CD1c-positive myeloid dendritic cell (primary cell): Measurements from ENCODE around the gene LIPK.
A peak's percentile ranks its signal among the peaks of the same experiment; 100 is the strongest.

Source experiments
- DNase-seq: peaks from one replicate; pipeline ENCODE4 v3.0.0-alpha.2; 2016; ENCODE audit errors: extremely low spot score

LIPK gene

DNA sequence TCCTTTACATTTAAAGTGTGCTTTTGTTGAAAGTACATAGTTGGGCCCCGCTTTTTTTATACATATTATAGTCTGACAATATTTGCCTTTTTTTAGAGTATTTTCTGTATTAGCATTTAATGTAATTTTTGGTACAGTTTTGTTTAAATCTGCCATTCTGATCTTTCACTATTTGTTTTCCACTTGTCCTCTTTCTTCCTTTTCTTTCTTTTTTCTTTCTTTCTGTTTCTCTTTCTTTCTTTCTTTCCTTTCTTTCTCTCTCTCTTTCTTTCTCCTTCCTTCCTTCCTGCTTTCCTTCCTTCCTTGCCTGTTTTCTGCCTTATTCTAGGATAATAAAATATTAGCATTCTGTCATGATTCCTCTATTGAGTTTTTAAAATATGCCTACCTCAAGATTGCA, 9.5 kb downstream of the LIPK start:
- DNase-seq, result no peak

DNA sequence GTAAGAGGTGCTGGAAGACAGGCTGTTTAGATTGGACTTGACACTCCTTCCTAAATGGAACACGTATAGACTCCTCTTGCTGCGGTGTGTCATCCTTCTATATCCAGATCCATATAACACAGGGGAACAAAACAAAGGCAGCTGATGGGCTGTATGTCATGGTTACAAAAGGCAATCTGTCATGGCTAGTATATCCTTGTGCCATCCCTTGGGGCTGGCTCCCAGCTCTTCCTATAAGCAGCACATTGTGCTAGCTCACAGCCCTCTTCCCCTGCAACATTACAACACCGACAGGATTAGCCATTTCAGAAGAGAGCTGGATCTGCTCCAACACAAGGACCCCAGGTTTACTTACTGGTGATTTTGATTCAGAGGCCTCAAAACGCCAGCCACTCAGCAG, 15.3 kb downstream of the LIPK start:
- no peak for DNase-seq

DNA sequence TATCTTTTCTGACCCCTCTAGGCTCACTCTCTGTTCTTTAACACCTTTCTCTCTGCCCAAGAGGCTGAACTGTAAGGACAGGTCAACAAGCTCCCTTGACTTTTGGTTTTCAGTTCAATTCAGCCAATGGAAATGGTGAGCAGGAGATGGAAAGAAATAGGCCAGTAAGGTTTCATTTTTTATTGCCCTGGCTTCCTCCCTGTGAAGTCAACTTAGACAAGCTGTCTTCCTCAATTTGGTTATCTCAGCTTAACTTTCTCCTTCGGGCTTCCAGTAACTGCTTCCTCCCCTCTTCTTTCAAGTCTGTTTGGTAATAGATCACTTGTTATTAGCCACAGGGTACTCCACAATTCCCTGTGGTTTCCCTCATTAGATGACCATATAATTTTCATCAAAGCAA, 19.7 kb downstream of the LIPK start:
- peak; percentile 5 for DNase-seq

DNA sequence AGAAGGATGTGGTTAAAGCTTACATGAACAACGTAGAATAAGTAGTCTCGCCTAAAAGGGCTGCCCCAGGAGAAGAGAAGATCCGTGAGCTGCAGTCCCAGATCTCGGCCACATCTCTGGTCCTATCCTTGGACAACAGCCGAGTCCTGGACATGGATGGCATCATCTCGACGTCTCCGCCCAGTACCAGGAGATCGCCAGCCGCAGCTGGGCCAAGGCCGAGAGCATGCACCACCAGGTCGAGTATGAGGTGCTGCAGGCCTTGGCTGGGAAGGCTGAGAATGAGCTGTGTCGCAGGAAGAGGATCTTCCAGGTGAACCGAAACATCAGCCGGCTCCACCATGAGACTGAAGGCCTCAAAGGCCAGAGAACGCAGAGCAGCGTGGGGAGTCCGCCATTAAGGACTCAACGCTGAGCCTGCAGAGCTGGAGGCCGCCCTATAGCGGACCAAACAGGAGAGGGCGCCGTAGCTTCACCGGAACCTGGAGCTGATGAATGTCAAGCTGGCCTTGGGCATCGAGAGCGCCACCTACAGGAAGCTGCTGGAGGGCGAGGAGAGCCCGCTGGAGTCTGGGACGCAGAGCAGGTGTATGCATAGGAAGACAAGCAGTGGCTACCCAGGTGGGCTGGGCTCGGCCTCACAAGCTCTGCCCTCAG, 22.2 kb downstream of the LIPK start:
- peak; percentile 41 for DNase-seq

DNA sequence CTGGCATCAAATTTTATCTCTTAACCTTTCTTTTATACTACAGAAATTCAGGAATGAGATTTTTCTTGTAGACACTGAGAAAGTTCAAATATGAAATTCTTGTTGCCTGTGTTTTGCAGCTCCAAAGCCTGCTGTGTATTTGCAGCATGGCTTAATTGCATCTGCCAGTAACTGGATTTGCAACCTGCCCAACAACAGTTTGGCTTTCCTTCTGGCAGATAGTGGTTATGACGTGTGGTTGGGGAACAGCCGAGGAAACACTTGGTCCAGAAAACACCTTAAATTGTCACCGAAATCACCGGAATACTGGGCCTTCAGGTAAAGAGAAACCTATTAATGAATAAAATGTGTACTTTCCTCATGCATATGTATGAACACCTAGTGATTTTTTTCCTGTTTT, 24.8 kb downstream of the LIPK start:
- DNase-seq, result no peak

DNA sequence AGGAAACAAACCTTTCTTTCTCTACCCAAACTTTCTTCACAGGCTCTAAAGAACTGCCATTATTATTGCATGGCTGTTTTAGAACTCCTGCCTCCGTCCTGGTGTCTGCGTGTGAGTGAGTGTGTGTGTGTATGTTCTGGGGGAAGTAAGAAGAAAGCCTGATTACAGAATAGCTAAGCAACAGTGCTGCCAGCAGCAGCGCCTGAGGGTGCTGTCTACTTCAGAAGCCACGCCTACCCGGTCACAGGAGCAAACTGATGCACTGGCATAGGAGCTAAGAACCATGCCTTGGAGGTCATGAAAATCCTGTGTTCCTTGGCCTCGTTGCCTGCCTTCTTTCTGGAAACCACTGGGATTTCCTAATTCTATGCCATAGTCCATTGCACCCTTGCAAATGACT, 25.2 kb downstream of the LIPK start:
- DNase-seq, result peak; percentile 56

DNA sequence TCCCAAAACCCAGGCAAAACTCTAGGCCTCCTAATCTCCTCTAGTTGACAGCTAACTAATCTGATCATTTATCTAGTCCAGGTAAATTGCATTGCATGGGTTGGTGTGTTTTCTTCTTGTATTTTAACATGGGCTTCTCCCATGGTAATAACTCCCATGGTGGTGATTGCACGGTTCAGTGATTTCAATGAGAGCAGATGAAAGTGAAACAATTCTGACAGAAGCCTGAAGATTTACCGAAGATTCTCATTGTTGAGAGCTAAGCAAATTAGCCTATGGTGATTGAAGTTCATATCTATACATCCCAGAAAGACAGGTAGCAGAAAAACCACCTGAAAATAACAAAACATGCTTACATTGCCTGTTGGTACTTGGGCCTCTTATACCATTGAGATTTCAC, 27.2 kb downstream of the LIPK start:
- no peak for DNase-seq

DNA sequence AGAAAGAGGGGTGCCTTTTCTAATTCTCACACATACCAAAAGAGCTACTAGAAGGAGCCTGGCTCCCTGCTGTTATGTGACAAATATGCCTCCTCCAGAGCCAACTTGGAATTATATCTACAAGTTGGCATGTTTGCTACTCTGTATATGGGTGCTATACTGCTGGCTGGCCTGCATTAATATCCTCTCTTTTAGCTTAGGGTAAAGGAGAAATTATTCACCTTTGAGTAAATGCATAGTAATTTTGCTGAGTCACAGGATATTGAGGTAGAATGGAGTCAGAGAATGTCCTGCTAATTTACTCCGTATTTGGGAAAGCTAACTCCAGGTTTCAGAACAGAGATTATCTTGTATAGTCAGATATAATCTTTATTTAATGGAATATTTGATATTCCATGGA, 29.6 kb downstream of the LIPK start:
- DNase-seq, result no peak

DNA sequence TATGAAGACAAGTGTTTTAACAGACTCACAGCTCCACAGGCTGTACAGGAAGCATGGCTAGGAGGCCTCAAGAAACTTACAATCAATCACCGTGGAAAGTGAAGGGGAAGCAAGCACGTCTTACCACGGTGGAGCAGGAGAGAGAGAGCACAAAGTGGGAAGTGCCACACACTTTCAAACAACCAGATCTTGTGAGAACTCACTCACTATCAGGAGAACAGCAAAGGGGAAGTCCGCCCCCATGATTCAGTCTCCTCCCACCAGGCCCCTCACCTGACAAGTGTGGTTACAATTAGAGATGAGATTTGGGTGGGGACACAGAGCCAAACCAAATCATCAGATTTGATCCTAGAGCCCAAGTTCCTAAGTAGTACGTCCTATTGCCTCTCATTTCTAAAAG, 35.9 kb downstream of the LIPK start:
- DNase-seq, result peak; percentile 47

DNA sequence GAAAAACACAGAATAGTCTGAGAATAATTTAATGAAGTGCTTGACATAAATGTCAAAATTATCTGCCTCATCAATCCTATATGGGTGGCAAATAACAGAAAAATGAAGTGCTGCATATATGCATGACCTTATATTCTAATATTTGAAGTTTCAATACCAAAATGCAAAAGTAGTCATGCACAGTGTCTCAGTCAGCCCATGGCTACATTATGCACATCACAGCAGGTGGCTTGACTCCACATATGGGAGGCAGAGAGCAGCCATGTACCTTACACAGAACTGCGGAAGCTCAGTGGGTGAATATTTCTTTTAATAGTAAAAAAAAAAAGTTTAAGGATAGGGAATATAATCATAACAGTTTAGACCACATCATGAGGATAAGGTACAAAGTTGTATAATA, 36.4 kb downstream of the LIPK start:
- DNase-seq, result no peak

DNA sequence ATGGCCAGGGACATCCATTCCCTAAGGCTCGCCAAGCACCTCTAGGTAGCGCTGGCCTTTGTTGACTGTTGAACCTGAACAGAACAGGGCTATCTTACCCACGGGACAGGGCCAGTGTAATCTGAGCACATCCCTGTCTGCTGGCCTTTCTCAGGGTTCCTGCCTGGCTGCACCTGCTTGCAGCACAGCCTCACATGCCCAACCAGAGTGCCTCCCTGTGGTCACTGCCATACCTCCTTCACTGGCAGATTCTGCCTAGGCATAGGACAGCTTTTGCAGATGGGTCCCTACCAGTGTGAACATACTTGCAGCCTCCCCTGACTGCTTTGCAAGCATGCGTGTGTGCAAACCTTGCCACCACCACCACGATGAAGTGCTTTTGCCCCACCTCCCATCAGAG, 38.0 kb downstream of the LIPK start:
- DNase-seq, result no peak

DNA sequence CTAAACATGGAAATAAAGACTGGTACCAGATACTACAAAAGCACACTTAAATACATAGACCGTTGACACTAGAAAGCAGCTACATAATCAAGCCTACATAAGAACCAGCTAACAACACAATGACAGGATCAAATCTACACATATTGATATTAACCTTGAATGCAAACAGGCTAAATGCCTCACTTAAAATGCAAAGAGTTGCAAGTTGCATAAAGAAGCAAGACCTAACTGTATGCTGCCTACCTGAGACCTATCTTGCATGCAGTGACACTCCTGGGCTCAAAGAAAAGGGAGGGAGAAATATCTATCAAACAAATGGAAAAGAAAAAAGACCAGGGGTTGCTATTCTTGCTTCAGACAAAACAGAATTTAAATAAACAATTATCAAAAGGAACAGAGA, 39.6 kb downstream of the LIPK start:
- no peak for DNase-seq

DNA sequence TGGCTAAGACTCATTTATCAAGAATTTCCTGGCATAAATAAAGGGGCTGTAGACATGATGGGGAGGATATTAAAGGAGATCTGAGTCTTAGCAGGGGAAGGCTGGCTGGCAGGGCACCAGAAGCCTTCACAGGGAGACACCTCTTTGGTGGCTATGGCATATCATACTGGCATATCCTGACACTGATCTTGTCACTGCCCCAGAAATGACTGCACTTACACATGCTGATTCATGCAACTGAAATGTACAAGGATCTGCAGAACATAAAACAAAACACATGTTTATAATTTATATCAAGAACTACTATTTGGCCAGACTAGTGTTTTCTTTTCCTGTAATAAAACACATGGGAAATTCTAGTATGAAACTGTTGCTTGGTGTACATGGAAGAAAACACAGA, 48.2 kb downstream of the LIPK start:
- no peak for DNase-seq

DNA sequence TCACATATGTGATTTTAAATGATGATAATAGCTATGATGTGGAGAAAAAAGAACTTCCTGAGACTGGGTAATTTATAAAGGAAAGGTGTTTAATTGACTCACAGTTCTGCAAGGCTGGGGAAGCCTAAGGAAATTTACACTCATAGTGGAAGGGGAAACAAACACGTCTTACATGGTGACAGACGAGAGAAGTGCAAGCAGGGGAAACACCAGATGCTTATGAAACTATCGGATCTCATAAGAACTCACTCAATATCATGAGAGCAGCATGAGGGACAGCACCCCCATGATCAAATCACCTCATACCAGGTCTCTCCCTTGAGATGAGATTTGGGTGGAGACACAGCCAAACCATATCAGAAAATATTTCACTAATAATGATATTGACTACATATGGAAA, 49.7 kb downstream of the LIPK start:
- peak; percentile 38 for DNase-seq

DNA sequence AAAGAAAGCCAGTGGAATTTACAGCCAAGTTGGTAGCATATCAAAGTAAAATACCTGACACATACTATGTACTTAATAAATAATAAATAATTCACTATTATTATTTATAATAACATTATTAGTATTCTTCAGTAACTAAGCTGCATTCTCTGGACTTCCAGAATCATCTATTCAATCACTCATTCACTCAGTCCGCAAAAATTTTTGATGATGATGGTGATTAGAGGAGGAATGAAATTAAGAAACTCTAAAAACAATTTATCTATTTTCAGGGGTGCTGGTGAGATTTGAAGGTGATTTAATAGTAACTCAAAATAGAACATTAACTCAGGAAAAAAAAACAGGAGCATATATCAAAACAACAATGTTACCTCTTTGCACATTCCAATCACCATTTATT, 50.6 kb downstream of the LIPK start:
- DNase-seq, result no peak

DNA sequence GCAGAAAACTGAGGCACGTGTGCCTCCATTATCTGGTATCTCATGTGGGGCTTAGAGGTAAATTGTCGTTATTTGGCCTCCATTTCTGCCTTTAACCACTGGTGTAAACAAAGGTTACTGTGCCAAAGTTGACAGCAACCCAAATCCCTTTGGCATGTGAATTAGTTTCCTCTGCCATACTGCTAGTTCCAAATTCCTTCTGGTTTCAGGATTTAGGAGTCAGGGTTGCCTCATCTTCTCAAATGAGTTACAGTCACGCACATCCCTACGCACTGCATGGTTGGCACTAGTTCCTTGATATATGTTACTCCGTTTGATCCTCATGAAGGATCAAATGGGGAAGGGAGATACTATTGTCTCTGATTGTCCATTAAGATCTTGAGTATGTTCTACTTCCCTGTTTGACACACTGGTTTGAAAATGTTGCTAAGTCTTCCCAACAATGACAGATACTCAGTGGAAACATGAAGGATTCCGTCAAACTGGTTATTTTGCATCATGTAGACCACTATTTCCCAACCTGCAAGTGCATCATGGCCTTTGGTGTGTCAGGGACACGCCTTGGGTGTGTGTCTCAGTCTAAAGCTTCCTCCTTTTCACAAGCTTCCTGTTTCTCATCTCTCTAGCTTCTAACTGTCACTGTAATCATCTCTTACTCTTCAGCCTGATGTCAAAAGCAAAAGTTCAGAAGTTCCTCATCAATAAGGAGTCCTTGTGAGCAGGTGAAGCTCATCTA, 53.5 kb downstream of the LIPK start, which contains the start of gene LIPN:
Gene LIPN (plus strand): TSS at position 655 of the 736 bp plus-strand sequence. CDS start 1,386 bp downstream, outside the sequence.
- peak; percentile 93 for DNase-seq

DNA sequence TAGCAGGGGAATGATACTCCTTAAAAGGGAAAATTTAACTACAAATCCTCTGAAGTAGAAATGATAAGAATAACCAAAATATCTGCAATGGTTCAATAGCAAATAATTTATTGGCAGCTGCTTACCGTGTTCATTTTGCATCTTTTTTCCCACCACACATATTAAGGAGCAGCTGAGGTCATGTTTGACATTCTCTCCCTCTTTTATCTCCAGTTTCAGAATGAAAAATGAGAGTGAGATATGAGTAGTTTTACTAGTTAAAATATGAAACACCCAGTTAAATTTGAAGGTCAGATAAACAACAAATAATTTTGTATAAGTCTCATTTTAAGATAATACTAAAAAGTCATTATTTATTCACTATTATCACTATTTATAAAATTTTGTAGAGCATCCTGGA, 56.9 kb downstream of the LIPK start:
- DNase-seq, result no peak

DNA sequence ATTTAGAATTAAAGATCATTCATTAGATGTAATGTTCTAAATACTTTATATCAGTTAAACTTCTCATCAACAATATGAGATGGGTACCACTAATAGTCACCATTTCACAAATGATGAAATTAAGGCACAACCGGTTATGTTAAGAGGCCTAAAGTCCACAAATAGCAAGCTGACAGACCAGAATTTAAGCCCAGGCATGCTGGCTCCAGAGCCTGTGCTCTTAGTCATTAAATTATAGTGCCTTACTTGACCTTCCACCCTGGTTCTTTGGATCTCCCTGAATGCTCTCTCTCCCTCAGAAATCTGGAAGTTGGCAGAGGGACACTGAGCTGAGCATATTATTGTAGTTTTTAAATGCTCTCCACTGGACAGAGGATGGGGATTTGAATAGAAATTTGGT, 57.4 kb downstream of the LIPK start:
- no peak for DNase-seq

DNA sequence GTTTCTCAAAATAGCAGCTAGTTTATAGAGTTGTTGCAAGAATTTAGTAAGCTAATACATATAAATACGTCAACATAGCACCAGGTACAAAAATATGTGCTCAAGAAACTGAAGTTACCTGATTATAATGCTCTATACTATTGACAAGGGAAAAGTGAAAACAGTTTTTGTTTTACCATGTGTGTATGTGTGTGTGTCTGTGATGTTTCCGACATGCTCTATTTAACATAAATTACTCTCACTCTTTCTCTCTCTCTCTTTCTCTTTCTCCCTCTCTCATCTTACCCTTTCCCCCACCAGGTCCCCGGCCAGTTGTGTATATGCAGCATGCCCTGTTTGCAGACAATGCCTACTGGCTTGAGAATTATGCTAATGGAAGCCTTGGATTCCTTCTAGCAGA, 58.1 kb downstream of the LIPK start:
- DNase-seq, result no peak

DNA sequence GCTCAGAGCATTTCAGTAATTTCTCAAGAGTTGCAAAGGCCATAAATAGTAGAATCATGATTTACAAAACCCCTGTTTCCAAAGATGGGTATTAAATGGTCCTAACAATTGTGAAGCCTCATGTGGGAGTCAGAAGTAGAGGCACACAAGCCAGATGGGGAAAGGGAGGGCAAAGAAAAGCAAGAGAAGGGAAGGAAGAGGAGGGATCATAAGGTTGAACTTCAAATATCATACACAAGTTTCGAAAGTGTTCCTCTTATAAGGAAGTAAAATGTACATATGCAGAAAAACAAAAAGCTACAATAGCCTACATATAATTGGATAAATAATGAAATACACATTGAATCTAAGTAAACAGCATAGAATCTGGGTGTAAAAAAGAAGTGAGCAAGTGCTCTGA, 59.8 kb downstream of the LIPK start:
- DNase-seq, result peak; percentile 30

DNA sequence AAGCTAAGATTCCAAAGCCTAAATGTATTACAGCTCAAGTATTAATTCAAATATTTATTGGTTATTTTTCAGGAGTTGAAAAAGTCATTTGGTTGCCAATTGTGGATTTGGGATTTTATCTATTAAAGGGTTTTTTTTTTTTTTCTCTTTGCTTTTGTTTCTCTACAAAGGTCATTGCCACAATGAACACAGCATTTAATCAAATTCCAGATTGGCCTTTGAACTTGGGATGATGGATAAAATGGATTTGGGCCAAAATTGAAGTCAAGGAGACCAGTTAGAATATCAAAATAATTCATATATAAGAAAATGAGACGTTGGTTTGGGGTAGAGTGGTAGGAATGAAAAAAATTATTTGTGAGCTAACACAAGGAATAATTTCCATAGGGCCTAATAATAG, 63.3 kb downstream of the LIPK start:
- no peak for DNase-seq

DNA sequence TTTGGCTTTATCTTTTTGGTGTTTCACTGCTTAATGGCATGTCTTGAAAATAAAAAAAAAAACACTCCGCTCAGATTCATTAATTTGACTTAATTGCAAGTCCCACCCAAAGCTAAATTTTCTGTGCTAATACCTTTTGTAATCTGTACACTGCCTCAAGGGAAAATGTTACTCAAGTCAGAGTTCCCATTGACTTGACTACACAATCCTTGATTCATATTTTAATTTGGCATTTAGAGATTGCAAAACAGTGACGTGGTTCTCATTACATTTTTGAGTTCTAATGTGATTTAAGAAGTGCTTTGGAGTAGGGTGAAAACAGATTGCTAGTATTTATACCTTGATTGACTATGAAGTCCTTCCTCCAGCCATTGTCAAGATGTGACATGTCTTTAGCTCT, 75.2 kb downstream of the LIPK start:
- no peak for DNase-seq

DNA sequence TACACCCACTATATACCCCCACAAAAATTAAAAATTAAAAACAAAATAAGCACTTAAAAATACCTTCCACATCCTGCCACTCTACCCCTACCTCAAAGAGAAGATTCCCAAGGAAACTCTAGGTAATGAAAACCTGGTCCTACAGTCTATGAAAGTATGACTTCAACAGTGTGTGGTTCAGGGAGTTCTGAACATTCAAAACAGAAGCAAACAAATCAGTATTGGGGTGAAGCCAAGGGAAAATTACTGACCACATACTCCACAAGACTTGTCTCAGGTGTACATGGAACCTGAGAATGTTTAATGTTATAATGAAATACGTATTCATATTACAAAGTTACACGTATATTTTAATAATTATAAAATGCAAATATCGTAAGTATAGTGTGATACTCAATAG, 76.2 kb downstream of the LIPK start:
- DNase-seq, result no peak

DNA sequence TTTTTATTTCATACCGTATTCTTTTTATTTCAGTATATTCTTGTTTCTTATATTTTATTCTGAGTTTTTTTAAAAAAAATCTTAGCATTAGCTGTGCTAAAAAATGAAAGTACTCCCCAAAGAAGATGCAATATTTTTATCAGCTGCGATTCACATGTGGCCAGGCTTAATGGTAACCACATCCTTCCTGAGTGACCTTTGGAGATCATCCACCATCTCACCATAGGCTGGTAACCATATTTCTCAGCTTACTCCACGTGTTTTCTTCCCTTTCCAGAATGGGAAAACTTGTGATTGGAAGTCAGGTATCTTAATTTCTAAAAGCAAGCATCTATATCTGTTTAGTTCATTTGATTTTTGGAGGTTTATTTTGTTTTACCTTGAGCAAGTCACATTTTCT, 77.7 kb downstream of the LIPK start:
- no peak for DNase-seq
